IMR-90 (cell line): ENCODE measurements around the gene EBF3. TPM values are rescaled to one million over a fixed set of nuclear protein-coding genes. Genes with fewer than 3 reads are reported as not detected.

Experiments
- ATAC-seq: fragments of 200-7000 bp; cut with Tn5 transposase; 2 replicates; pipeline ENCODE4 v1.9.1; 2020; ENCODE audit warnings: low read depth, mild to moderate bottlenecking, moderate library complexity
- BruUV-seq: library from RNA; stranded (reverse); fragments of 400-500 nt; replicated peaks from 2 replicates; lab custom pipeline; 2021; lab: Mats Ljungman, UMichigan
- CTCF ChIA-PET: fragments of 300-600 bp; formaldehyde crosslinking; extraction: SDS; loops from one replicate; lab custom pipeline; 2021; ENCODE audit warnings: antibody characterized with exemption; lab: Yijun Ruan, JAX
- POLR2A ChIA-PET: fragments of 300-600 bp; sonication (Branson Sonifier 250); formaldehyde crosslinking; loops from one replicate; lab custom pipeline; 2022; ENCODE audit warnings: antibody characterized with exemption; ENCODE audit not compliant: unreplicated experiment; lab: Charles Lee
- DNase-seq: peaks from one replicate; pipeline ENCODE4 v3.0.0; 2013
- H2AFZ ChIP-seq: replicated peaks from 2 replicates; pipeline ENCODE3; 2013; ENCODE audit warnings: low read length, mild to moderate bottlenecking; ENCODE audit not compliant: poor library complexity
- H2AK5ac ChIP-seq: 2 replicates; pipeline ENCODE4 v1.6.1; 2013; ENCODE audit warnings: low read depth, low read length, inconsistent platforms
- H2AK9ac ChIP-seq: replicated peaks from 2 replicates; pipeline ENCODE3; 2013; ENCODE audit warnings: mild to moderate bottlenecking, low read depth, low read length, moderate library complexity; ENCODE audit not compliant: poor library complexity
- H2BK120ac ChIP-seq: 2 replicates; pipeline ENCODE4 v1.6.1; 2013; ENCODE audit warnings: low read depth, low read length, inconsistent platforms
- H2BK15ac ChIP-seq: 3 replicates; pipeline ENCODE4 v1.6.1; 2013; ENCODE audit warnings: low read depth, low read length, inconsistent platforms
- H2BK20ac ChIP-seq: 2 replicates; pipeline ENCODE4 v1.6.1; 2013; ENCODE audit warnings: low read depth, mild to moderate bottlenecking, inconsistent platforms, low read length, moderate library complexity
- H2BK5ac ChIP-seq: 2 replicates; pipeline ENCODE4 v1.6.1; 2013; ENCODE audit warnings: mild to moderate bottlenecking, low read depth, low read length, inconsistent platforms; ENCODE audit not compliant: poor library complexity, severe bottlenecking
- H3K14ac ChIP-seq: replicated peaks from 2 replicates; pipeline ENCODE4 v1.6.1; 2013; ENCODE audit warnings: low read depth, low read length, inconsistent platforms
- H3K18ac ChIP-seq: 2 replicates; pipeline ENCODE4 v1.6.1; 2013; ENCODE audit warnings: low read depth, low read length, control low read depth
- H3K23ac ChIP-seq: 2 replicates; pipeline ENCODE4 v1.6.1; 2013; ENCODE audit warnings: low read depth, low read length, inconsistent platforms
- H3K27ac ChIP-seq: 2 replicates; pipeline ENCODE4 v1.5.1; 2013; ENCODE audit warnings: mild to moderate bottlenecking, control low read depth, low read length; ENCODE audit not compliant: insufficient read depth
- H3K27me3 ChIP-seq: 2 replicates; pipeline ENCODE4 v1.6.1; 2013; ENCODE audit warnings: low read length; ENCODE audit not compliant: control insufficient read depth, insufficient read depth
- H3K36me3 ChIP-seq: 2 replicates; pipeline ENCODE4 v1.6.1; 2013; ENCODE audit warnings: low read length, mixed read lengths; ENCODE audit not compliant: control insufficient read depth, insufficient read depth
- H3K4ac ChIP-seq: 2 replicates; pipeline ENCODE4 v1.6.1; 2013; ENCODE audit warnings: low read depth, low read length, inconsistent platforms
- H3K4me1 ChIP-seq: 2 replicates; pipeline ENCODE4 v1.6.1; 2013; ENCODE audit warnings: low read length, mixed read lengths; ENCODE audit not compliant: control insufficient read depth, insufficient read depth
- H3K4me2 ChIP-seq: 2 replicates; pipeline ENCODE4 v1.6.1; 2013; ENCODE audit warnings: low read depth, mild to moderate bottlenecking, control low read depth, low read length, moderate library complexity
- H3K4me3 ChIP-seq: 2 replicates; pipeline ENCODE4 v1.5.1; 2013; ENCODE audit warnings: low read depth, mild to moderate bottlenecking, control low read depth, low read length, moderate library complexity; ENCODE audit not compliant: insufficient read depth
- H3K56ac ChIP-seq: 2 replicates; pipeline ENCODE4 v1.6.1; 2013; ENCODE audit warnings: low read length, inconsistent platforms; ENCODE audit not compliant: insufficient read depth; ENCODE audit errors: extremely low read depth
- H3K79me1 ChIP-seq, 2 experiments: 2 replicates each; pipeline ENCODE4 v1.6.1; 2013; ENCODE audit warnings: low read length in 2 of 2, inconsistent platforms in 1 of 2, low read depth in 1 of 2
- H3K9ac ChIP-seq: 2 replicates; pipeline ENCODE4 v1.6.1; 2013; ENCODE audit warnings: low read depth, low read length, control low read depth
- H3K9me1 ChIP-seq: 2 replicates; pipeline ENCODE4 v1.6.1; 2013; ENCODE audit warnings: low read length, inconsistent platforms; ENCODE audit not compliant: insufficient read depth
- H3K9me3 ChIP-seq: 2 replicates; pipeline ENCODE4 v1.6.1; 2013; ENCODE audit warnings: low read length; ENCODE audit not compliant: control insufficient read depth, insufficient read depth
- H4K20me1 ChIP-seq: 2 replicates; pipeline ENCODE4 v1.6.1; 2013; ENCODE audit warnings: low read length, inconsistent platforms; ENCODE audit not compliant: insufficient read depth
- H4K5ac ChIP-seq: 2 replicates; pipeline ENCODE4 v1.6.1; 2013; ENCODE audit warnings: mild to moderate bottlenecking, low read depth, low read length, control low read depth
- H4K8ac ChIP-seq, 2 experiments: 2 replicates each; pipeline ENCODE4 v1.6.1; 2013; ENCODE audit warnings: low read depth in 2 of 2, low read length in 2 of 2, control low read depth in 1 of 2, inconsistent platforms in 1 of 2
- H4K91ac ChIP-seq: 2 replicates; pipeline ENCODE4 v1.6.1; 2013; ENCODE audit warnings: low read depth, low read length, inconsistent platforms; ENCODE audit not compliant: insufficient read depth
- BHLHE40 ChIP-seq: fragments of 150-350 bp; IDR thresholded peaks from 2 replicates; pipeline ENCODE4 v1.6.1; 2016; ENCODE audit warnings: mild to moderate bottlenecking, low read depth, low read length
- MAFK ChIP-seq: IDR thresholded peaks from 2 replicates; pipeline ENCODE4 v1.6.1; 2012; ENCODE audit warnings: low read depth, low read length, improper control_type of control experiment
- MAZ ChIP-seq: IDR thresholded peaks from 2 replicates; pipeline ENCODE4 v1.6.1; 2012; ENCODE audit warnings: low read depth, mild to moderate bottlenecking, low read length, improper control_type of control experiment, moderate library complexity, borderline replicate concordance
- MXI1 ChIP-seq: IDR thresholded peaks from 2 replicates; pipeline ENCODE4 v1.6.1; 2012; ENCODE audit warnings: low read depth, mild to moderate bottlenecking, low read length, moderate library complexity, borderline replicate concordance
- NFE2L2 ChIP-seq: fragments of 150-350 bp; IDR thresholded peaks from 2 replicates; pipeline ENCODE4 v1.6.1; 2016; ENCODE audit warnings: low read depth, mild to moderate bottlenecking, low read length
- POLR2A ChIP-seq: IDR thresholded peaks from 2 replicates; pipeline ENCODE4 v1.6.1; 2012; ENCODE audit warnings: mild to moderate bottlenecking, low read depth, low read length
- RAD21 ChIP-seq: IDR thresholded peaks from 2 replicates; pipeline ENCODE4 v1.6.1; 2012; ENCODE audit warnings: low read length, improper control_type of control experiment
- RCOR1 ChIP-seq: IDR thresholded peaks from 2 replicates; pipeline ENCODE4 v1.6.1; 2012; ENCODE audit warnings: mild to moderate bottlenecking, low read length, improper control_type of control experiment; ENCODE audit not compliant: insufficient replicate concordance
- RFX5 ChIP-seq: IDR thresholded peaks from 2 replicates; pipeline ENCODE4 v1.8.0; 2012; ENCODE audit warnings: low read depth, mild to moderate bottlenecking, low read length, moderate library complexity
- SMC3 ChIP-seq: fragments of 150-350 bp; IDR thresholded peaks from 2 replicates; pipeline ENCODE4 v1.6.1; 2016; ENCODE audit warnings: low read depth, mild to moderate bottlenecking, antibody characterized with exemption, low read length, moderate library complexity
- WGBS, 2 experiments: methylation state at CpG; one replicate each; pipeline versions ENCODE4 v1.1.5 to v1.1.7; 2013; ENCODE audit warnings: missing lambda C conversion rate in 2 of 2; ENCODE audit not compliant: insufficient read length in 1 of 2; ENCODE audit errors: extremely low coverage in 2 of 2; 5-methylcytosine and 5-hydroxymethylcytosine counted together
- dilution Hi-C: fragments of 300-500 bp; cut with HindIII; formaldehyde crosslinking; loops from one replicate; pipeline ENCODE4 v1.14.3; 2018; ENCODE audit warnings: low sequenced_read_pairs; ENCODE audit not compliant: unreplicated experiment
- in situ Hi-C: fragments of 300-500 bp; cut with MboI; formaldehyde crosslinking; loops from 3 replicates; pipeline ENCODE4 v1.14.3; 2019; ENCODE audit warnings: low sequenced_read_pairs, inconsistent platforms, mixed read lengths
- intact Hi-C: fragments of 100-400 bp; cut with micrococcal nuclease; formaldehyde crosslinking; loops from 2 replicates; pipeline ENCODE4 v1.10.0; 2022
- polyA plus RNA-seq, 3 experiments: library from polyadenylated mRNA; depleted of rRNA; stranded (reverse); fragments of >200 nt; gene quantifications; 2 replicates each; pipeline ENCODE4 v1.2.3, GENCODE V29; 2012; ENCODE audit warnings: low replicate concordance in 1 of 3
- total RNA-seq: library from RNA; depleted of rRNA; stranded (reverse); fragments of >200 nt; gene quantifications from 2 replicates; pipeline ENCODE4 v1.2.3, GENCODE V29; 2012
- TF ChIP-seq, protein P1 (sequence below): fragments of 150-350 bp; IDR thresholded peaks from 2 replicates; pipeline ENCODE4 v1.6.1; 2016; ENCODE audit warnings: low read depth, mild to moderate bottlenecking, low read length, moderate library complexity, borderline replicate concordance

EBF3 gene
- total and polyA plus RNA-seq, 2 of the 4 experiments (the other 2 are of a cell fraction): 0.36 to 0.70 TPM

DNA sequence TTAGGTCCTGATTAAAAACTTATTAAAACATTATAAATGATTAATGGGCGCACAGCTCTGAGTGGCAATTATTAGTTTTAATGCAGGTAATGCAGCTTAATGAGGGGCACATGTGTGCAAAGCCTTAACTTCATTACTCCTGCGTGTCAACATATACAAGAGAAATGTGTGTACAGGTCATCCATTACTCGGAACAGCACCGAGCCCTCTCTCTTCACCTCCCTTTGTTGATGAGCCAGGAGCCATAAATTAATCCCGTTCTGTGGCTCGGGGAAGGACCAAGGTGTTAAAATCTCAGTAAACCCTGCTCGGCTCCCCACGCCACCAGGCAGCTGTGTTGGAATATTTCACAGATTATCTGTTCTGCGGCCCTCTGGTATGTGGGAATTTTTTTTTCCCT is 77.8 kb downstream of the EBF3 start:
- ChIA-PET CTCF (no interaction called here), POLR2A (no interaction called here)
- Histone ChIP-seq H3K4me2 (no peak overlapping the region), H3K9me3 (no peaks in the 10 kb centered on the region; the same call in 1 of the 2 replicates), H3K79me1 (no peaks in the 10 kb centered on the region), H3K36me3 (no peaks in the 10 kb centered on the region), H3K56ac (no peak overlapping the region), H3K23ac (no peak overlapping the region), H3K4me1 (no peaks in the 10 kb centered on the region), H2BK120ac (no peak overlapping the region), H3K27me3 (no peaks in the 10 kb centered on the region), H3K9me1 (no peaks in the 10 kb centered on the region), H4K5ac (no peak overlapping the region), H3K4ac (no peak overlapping the region), H2AK9ac (no peak overlapping the region), H3K4me3 (no peak overlapping the region), H4K20me1 (no peaks in the 10 kb centered on the region; the same call in 1 of the 2 replicates), H2BK5ac (no peak overlapping the region), H3K9ac (no peak overlapping the region), H4K91ac (no peak overlapping the region), H2AFZ (no peak overlapping the region), H4K8ac (no peak overlapping the region), H3K18ac (no peak overlapping the region), H2AK5ac (no peak overlapping the region), H2BK15ac (no peak overlapping the region), H3K27ac (no peak overlapping the region), H3K14ac (no peak overlapping the region), H2BK20ac (no peak overlapping the region)
- DNase-seq (no peak), ATAC-seq (no peak)
- in situ Hi-C loops (no loop called here), dilution Hi-C loops (no loop called here), intact Hi-C loops (loop anchor here (10.0 kb wide), 1 partner anchor 861 kb away; no protein-coding TSS in a partner anchor)
- no CpG with 5 or more reads among the region's 9 CpGs for WGBS, 2 experiments
- no peak for TF ChIP-seq MXI1
- TF ChIP-seq RAD21: no peak
- TF ChIP-seq BHLHE40: no peak
- TF ChIP-seq RFX5: no peak
- TF ChIP-seq NFE2L2: no peak
- TF ChIP-seq MAFK: no peak
- no peak for TF ChIP-seq SMC3
- TF ChIP-seq POLR2A: no peak
- no peak for TF ChIP-seq MAZ
- TF ChIP-seq RCOR1: no peak
- TF ChIP-seq, protein P1, sequence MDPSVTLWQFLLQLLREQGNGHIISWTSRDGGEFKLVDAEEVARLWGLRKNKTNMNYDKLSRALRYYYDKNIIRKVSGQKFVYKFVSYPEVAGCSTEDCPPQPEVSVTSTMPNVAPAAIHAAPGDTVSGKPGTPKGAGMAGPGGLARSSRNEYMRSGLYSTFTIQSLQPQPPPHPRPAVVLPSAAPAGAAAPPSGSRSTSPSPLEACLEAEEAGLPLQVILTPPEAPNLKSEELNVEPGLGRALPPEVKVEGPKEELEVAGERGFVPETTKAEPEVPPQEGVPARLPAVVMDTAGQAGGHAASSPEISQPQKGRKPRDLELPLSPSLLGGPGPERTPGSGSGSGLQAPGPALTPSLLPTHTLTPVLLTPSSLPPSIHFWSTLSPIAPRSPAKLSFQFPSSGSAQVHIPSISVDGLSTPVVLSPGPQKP: no peak
- no TSS peak for BruUV-seq
